GM12878 (cell line): ENCODE data around the gene SECTM1. TPM values are rescaled to one million over a fixed set of nuclear protein-coding genes. Genes with fewer than 3 reads are reported as not detected.
A peak's percentile ranks its signal among the peaks of the same experiment; 100 is the strongest.

Source experiments
- ATAC-seq: fragments of 200-7000 bp; cut with Tn5 transposase; 3 replicates; pipeline ENCODE4 v1.9.1; 2020; ENCODE audit warnings: mild to moderate bottlenecking, moderate library complexity
- BruUV-seq: library from RNA; stranded (reverse); fragments of 400-500 nt; replicated peaks from 2 replicates; lab custom pipeline; 2021; lab: Mats Ljungman, UMichigan
- CTCF ChIA-PET: fragments of 300-600 bp; sonication (Branson Sonifier 250); formaldehyde crosslinking; extraction: SDS; loops from one replicate; lab custom pipeline; 2021; ENCODE audit warnings: inconsistent platforms; lab: Yijun Ruan, JAX
- POLR2A ChIA-PET: fragments of 350-600 bp; formaldehyde crosslinking; extraction: SDS; loops from one replicate; lab custom pipeline; 2021; ENCODE audit warnings: inconsistent platforms; lab: Charles Lee
- RAD21 ChIA-PET: fragments of 300-600 bp; sonication (Branson Sonifier 250); formaldehyde crosslinking; loops from one replicate; lab custom pipeline; 2023; ENCODE audit warnings: antibody characterized with exemption; ENCODE audit not compliant: unreplicated experiment; lab: Charles Lee
- SMC1A ChIA-PET: fragments of 300-600 bp; sonication (Branson Sonifier 250); formaldehyde crosslinking; loops from one replicate; lab custom pipeline; 2023; ENCODE audit not compliant: unreplicated experiment, uncharacterized antibody; lab: Charles Lee
- DNase-seq: peaks from one replicate; pipeline ENCODE4 v3.0.0-alpha.2; 2011; ENCODE audit warnings: low read depth, low spot score
- FAIRE-seq: peaks from 3 replicates; lab custom pipeline; 2011; peaks lifted over from hg19 to GRCh38; lab: Jason Lieb, UNC
- H2AFZ ChIP-seq: 2 replicates; pipeline ENCODE4 v1.6.0; 2011; ENCODE audit warnings: low read depth, low read length, control low read depth; ENCODE audit not compliant: control insufficient read depth
- H3K27ac ChIP-seq: 2 replicates; pipeline ENCODE4 v1.5.1; 2011; ENCODE audit warnings: control low read depth; ENCODE audit not compliant: control insufficient read depth, insufficient read depth
- H3K27me3 ChIP-seq, 2 experiments: replicated peaks in 1 of 2; 2 replicates each; pipeline versions ENCODE4 v1.6.0 to v1.6.1; 2011; ENCODE audit warnings: low read length in 1 of 2; ENCODE audit not compliant: control insufficient read depth in 2 of 2, insufficient read depth in 2 of 2
- H3K36me3 ChIP-seq, 2 experiments: 2 replicates each; pipeline ENCODE4 v1.5.1; 2011; ENCODE audit warnings: low read length in 1 of 2; ENCODE audit not compliant: control insufficient read depth in 2 of 2, insufficient read depth in 2 of 2
- H3K4me1 ChIP-seq: 2 replicates; pipeline ENCODE4 v1.6.1; 2011; ENCODE audit warnings: mild to moderate bottlenecking, low read length, moderate library complexity, mixed read lengths; ENCODE audit not compliant: control insufficient read depth, insufficient read depth
- H3K4me2 ChIP-seq: 2 replicates; pipeline ENCODE4 v1.6.0; 2011; ENCODE audit warnings: control low read depth; ENCODE audit not compliant: control insufficient read depth, insufficient read depth
- H3K4me3 ChIP-seq: fragments of 200-600 bp; sonication (generic); 2 replicates; pipeline ENCODE4 v1.5.1; 2016
- H3K79me2 ChIP-seq: 2 replicates; pipeline ENCODE4 v1.6.0; 2011; ENCODE audit warnings: low read length; ENCODE audit not compliant: control insufficient read depth, insufficient read depth
- H3K9ac ChIP-seq: 2 replicates; pipeline ENCODE4 v1.8.0; 2011; ENCODE audit warnings: low read length, control low read depth, mixed read lengths; ENCODE audit not compliant: control insufficient read depth, insufficient read depth
- H3K9me3 ChIP-seq: replicated peaks from 3 replicates; pipeline ENCODE4 v1.5.1; 2011; ENCODE audit warnings: mild to moderate bottlenecking, low read length; ENCODE audit not compliant: control insufficient read depth, insufficient read depth
- H4K20me1 ChIP-seq: 2 replicates; pipeline ENCODE4 v1.6.0; 2011; ENCODE audit not compliant: control insufficient read depth, insufficient read depth
- BHLHE40 ChIP-seq, 2 experiments: fragments of 450-650 bp in 1 of 2; IDR thresholded peaks; 2 replicates each; pipeline ENCODE4 v1.6.1; 2011 to 2017; ENCODE audit warnings: low read depth in 2 of 2, borderline replicate concordance in 1 of 2, improper control_type of control experiment in 1 of 2, low read length in 1 of 2, mild to moderate bottlenecking in 1 of 2
- DPF2 ChIP-seq: fragments of 450-650 bp; IDR thresholded peaks from 2 replicates; pipeline ENCODE4 v1.6.1; 2017; ENCODE audit warnings: mild to moderate bottlenecking
- EED ChIP-seq: sonication (generic); IDR thresholded peaks from 2 replicates; pipeline ENCODE4 v1.6.1; 2016; ENCODE audit warnings: antibody characterized with exemption, low read depth
- EGR1 ChIP-seq, 2 experiments: IDR thresholded peaks; 1 replicate in 1 of 2; 2 replicates in 1 of 2; pipeline ENCODE4 v1.6.1; 2011 to 2012; ENCODE audit warnings: low read depth in 2 of 2, low read length in 2 of 2, borderline replicate concordance in 1 of 2, mild to moderate bottlenecking in 1 of 2, moderate library complexity in 1 of 2
- FOXK2 ChIP-seq: fragments of 450-650 bp; IDR thresholded peaks from 2 replicates; pipeline ENCODE4 v1.6.1; 2017; ENCODE audit warnings: mild to moderate bottlenecking, moderate library complexity
- GATAD2B ChIP-seq: fragments of 450-650 bp; conservative IDR thresholded peaks from 2 replicates; pipeline ENCODE4 v1.6.1; 2017; ENCODE audit warnings: low read depth, mild to moderate bottlenecking, moderate library complexity
- IKZF1 ChIP-seq: fragments of 450-650 bp; conservative IDR thresholded peaks from 2 replicates; pipeline ENCODE4 v1.6.1; 2017; ENCODE audit warnings: antibody characterized with exemption, mild to moderate bottlenecking
- IKZF2 ChIP-seq, 2 experiments: fragments of 450-650 bp; IDR thresholded peaks; 2 replicates each; pipeline ENCODE4 v1.6.1; 2017; ENCODE audit warnings: mild to moderate bottlenecking in 2 of 2, moderate library complexity in 2 of 2
- NR2F1 ChIP-seq: fragments of 450-650 bp; conservative IDR thresholded peaks from 2 replicates; pipeline ENCODE4 v1.6.1; 2017; ENCODE audit warnings: mild to moderate bottlenecking
- SIN3A ChIP-seq: IDR thresholded peaks from 2 replicates; pipeline ENCODE4 v1.6.1; 2012; ENCODE audit warnings: low read depth, low read length, improper control_type of control experiment
- SMAD5 ChIP-seq: IDR thresholded peaks from 2 replicates; pipeline ENCODE4 v1.6.1; 2016; ENCODE audit warnings: antibody characterized with exemption, low read depth
- WGBS: methylation state at CpG from one replicate; pipeline ENCODE4 v1.1.6; 2016; ENCODE audit warnings: low lambda C conversion rate; ENCODE audit not compliant: insufficient replicate concordance, insufficient coverage; ENCODE audit errors: missing lambda C conversion rate; 5-methylcytosine and 5-hydroxymethylcytosine counted together
- in situ Hi-C: fragments of 300-500 bp; cut with MboI; formaldehyde crosslinking; loops from 9 replicates; pipeline ENCODE4 v1.14.3; 2018; ENCODE audit warnings: mixed read lengths
- intact Hi-C: fragments of 100-400 bp; cut with micrococcal nuclease; formaldehyde crosslinking; loops from one replicate; pipeline ENCODE4 v1.14.2; 2022; ENCODE audit not compliant: unreplicated experiment
- polyA plus RNA-seq, 11 experiments: library from polyadenylated mRNA; depleted of rRNA in 4 of 11; unstranded in 6 of 11; stranded (reverse) in 5 of 11; fragments of >200 nt; fragmentation: Nextera tagmentation in 4 of 11; fragmentation: Illumina TruSeq in 1 of 11; extraction: Ambion mirVana in 4 of 11; extraction: Trizol in 1 of 11; gene quantifications; 1 replicate in 1 of 11; 2 replicates in 10 of 11; pipeline versions ENCODE4 v1.2.1 to v1.2.3, GENCODE V29; 2011 to 2016; ENCODE audit warnings: inconsistent platforms in 2 of 11, missing spikeins in 2 of 11, low read depth in 1 of 11
- total RNA-seq, 4 experiments: library from RNA; depleted of rRNA in 3 of 4; stranded (reverse); fragments of >200 nt in 3 of 4; fragmentation: Illumina TruSeq in 1 of 4; extraction: Trizol in 1 of 4; gene quantifications; 2 replicates each; pipeline versions ENCODE4 v1.2.1 to v1.2.3, GENCODE V29; 2013 to 2021

Gene SECTM1
- total and polyA plus RNA-seq, 10 of the 15 experiments (the other 5 are each of a cell fraction or from before 2014, with no cell fraction given) = 0.10 to 0.13 (median 0.12) TPM; not detected in 7

DNA sequence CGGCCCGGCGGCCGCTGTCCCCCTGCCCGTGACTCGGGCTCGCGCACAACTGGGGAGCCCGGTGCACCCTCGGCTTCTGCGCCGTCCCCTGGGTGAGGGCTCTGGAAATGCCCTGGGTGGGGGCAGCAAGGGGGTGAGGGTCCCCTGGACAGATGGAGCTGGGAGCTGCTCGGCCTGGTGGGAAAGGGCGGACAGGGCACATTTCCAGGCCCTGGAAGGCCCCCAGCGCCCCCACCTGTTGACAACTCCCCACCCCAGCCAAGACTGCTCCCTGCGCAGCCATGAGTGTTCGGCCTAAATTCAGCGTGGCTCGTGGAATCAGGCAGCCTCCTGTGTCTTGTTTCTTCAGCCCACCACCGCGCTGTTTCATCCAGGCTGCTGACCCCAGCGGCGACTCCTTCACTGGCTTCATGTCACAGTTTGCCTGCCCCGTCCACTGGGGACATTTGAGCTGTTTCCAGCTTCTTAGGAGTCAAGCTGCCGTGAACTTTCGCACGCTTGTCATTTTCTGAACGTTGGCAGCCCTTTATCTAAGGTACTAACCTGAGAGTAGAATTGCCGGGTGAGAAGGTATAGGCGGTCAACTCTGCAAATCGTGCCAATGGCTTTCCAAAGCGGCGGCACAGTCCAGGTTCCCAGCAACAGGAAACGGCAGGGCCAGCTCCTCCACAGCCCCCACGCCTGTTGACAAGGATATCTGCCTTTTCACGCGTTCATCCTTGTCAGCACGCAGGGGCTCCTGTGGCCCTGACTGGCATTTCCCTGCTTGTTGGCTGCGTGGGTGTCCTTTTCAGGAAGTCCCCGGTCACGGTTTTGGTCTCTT, 38.9 kb upstream of the SECTM1 start:
- FAIRE-seq (no peak), ATAC-seq (no peak; the same call in 2 of the 3 replicates), DNase-seq (no peak)
- CTCF ChIA-PET = interaction anchor here (1.0 to 1.5 kb wide), 2 partner anchors 35 to 167 kb away, joined by 3 to 4 read pairs; no protein-coding TSS in a partner anchor
- Histone ChIP-seq H3K79me2 (no peaks in the 10 kb centered on the region), H3K4me3 (no peak overlapping the region), H3K9me3 (no peaks in the 10 kb centered on the region), H3K9ac (no peak overlapping the region), H3K36me3 (no peaks in the 10 kb centered on the region), H2AFZ (no peak overlapping the region), H3K4me2 (no peak overlapping the region), H3K27ac (no peak overlapping the region), H3K27me3 (peaks cover 0 to 4% of the 10 kb centered on the region in 2 experiments; a peak in 2 of 4 replicates), H3K4me1 (peaks cover 12% of the 10 kb centered on the region), H4K20me1 (no peaks in the 10 kb centered on the region)
- POLR2A ChIA-PET = no interaction called here
- TF ChIP-seq IKZF2 (IDR thresholded peaks at IDR 0.05) = peak; percentile 32 to 51; a peak in 2 of 4 replicates
- TF ChIP-seq NR2F1 = 0 out of 2 replicates have a peak, but pooled peaks have one; percentile 20
- 0 out of 2 replicates have a peak, but pooled peaks have one; percentile 26 for TF ChIP-seq EED
- TF ChIP-seq EGR1 (IDR thresholded peaks at IDR 0.05; ENCODE audit: borderline replicate concordance in 1 of 2, low read depth in 2 of 2, low read length in 2 of 2) = peak in 1 of 2 experiments; percentile 69; a peak in 1 of 3 replicates
- peak in 1 of 2 experiments; percentile 28; a peak in 1 of 4 replicates for TF ChIP-seq BHLHE40 (IDR thresholded peaks at IDR 0.05; ENCODE audit: borderline replicate concordance in 1 of 2, low read depth in 2 of 2, low read length in 1 of 2)
- 0 out of 2 replicates have a peak, but pooled peaks have one; percentile 15 for TF ChIP-seq DPF2
- TF ChIP-seq FOXK2 = no peak
- 0 out of 2 replicates have a peak, but pooled peaks have one; percentile 18 for TF ChIP-seq GATAD2B
- TF ChIP-seq SMAD5 = no peak
- peak; percentile 54 for TF ChIP-seq IKZF1
- no peak for TF ChIP-seq SIN3A
- no TSS peak for BruUV-seq
- SMC1A ChIA-PET = interaction anchor here (0.9 kb wide), 1 partner anchor 31 kb away, joined by 3 read pairs; no protein-coding TSS in a partner anchor
- intact Hi-C loops (no loop called here), in situ Hi-C loops (no loop called here)
- RAD21 ChIA-PET = no interaction called here
- WGBS = 32% methylated on average over 41 of the region's 41 CpGs
